Activated CD8-positive, alpha-beta memory T cell treated with anti-CD3 and anti-CD28 coated beads, Interleukin-2, amount 10 ng/mL, durations not matched to agents 7 days and 5 days (primary cell): ENCODE results near the gene GDPD3. TPM values are rescaled to one million over a fixed set of nuclear protein-coding genes. Genes with fewer than 3 reads are reported as not detected.

Source experiments
- ATAC-seq: fragments of 150-1000 bp; cut with Tn5 transposase; one replicate; pipeline ENCODE4 v1.10.0; 2021; ENCODE audit warnings: moderate library complexity
- CTCF ChIA-PET: fragments of 350-600 bp; sonication (Branson Sonifier 250); formaldehyde crosslinking; loops from one replicate; lab custom pipeline; 2021; ENCODE audit warnings: antibody characterized with exemption; lab: Charles Lee
- DNase-seq: peaks from one replicate; pipeline ENCODE4 v3.0.0-alpha.2; 2020
- H3K27ac Mint-ChIP-seq: one replicate; pipeline ENCODE4 v1.8.0; 2021; ENCODE audit warnings: mild to moderate bottlenecking, mixed read lengths
- H3K27me3 Mint-ChIP-seq: one replicate; pipeline ENCODE4 v1.8.0; 2021; ENCODE audit warnings: mixed read lengths
- H3K36me3 Mint-ChIP-seq: one replicate; pipeline ENCODE4 v1.8.0; 2021; ENCODE audit warnings: mild to moderate bottlenecking, mixed read lengths
- H3K4me1 Mint-ChIP-seq: one replicate; pipeline ENCODE4 v1.8.0; 2021; ENCODE audit warnings: mixed read lengths
- H3K4me3 Mint-ChIP-seq: one replicate; pipeline ENCODE4 v1.8.0; 2021; ENCODE audit warnings: mild to moderate bottlenecking, moderate library complexity, mixed read lengths
- H3K9me3 Mint-ChIP-seq: one replicate; pipeline ENCODE4 v1.8.0; 2022; ENCODE audit warnings: low read depth, mixed read lengths
- total RNA-seq, 2 experiments: library from RNA; stranded (reverse); gene quantifications; one replicate each; pipeline ENCODE4 v1.2.3, GENCODE V29; 2021

The GDPD3 gene
- total RNA-seq, 2 experiments from 2014 or later = 8.1 to 19.5 TPM

DNA sequence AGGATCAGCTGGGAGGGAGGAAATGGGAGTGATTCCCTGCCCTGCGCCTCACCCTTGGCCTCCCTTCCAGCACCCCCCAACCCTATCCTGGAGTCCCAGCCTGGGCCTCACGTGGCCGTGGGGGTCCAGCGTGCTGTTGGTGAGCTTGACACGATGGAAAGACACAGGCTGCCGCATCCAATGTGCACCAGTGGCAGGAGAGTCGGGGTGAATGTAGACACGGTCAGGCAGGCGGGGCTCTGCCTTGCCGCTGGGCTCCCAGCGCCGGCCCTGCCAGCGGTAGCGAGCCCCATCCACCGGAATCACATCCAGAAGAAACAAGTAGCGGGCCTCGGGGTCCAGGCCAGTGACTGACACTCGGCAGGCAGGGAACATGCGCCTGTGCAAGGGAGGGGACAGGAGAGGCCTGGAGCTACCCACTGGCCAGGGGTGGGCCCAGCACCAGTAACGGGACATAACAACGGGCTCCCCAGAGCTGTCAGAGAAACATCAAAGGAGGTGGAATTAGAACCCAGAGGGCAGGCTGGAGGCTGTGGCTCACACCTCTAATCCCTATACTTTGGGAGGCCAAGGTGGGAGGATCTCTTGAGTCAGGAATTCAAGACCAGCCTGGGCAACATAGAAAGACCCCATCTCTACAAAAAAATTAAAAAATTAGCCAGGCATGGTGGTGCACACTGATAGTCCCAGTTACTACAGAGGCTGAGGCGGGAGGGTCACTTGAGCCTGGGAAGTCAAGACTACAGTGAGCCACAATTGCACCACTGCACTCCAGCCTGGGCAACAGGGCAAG is 24.3 kb downstream of the GDPD3 start:
- no peaks in the 10 kb centered on the region for H3K9me3 Mint-ChIP-seq
- H3K4me1 Mint-ChIP-seq = peaks cover 33% of the 10 kb centered on the region
- peaks cover 12% of the 10 kb centered on the region for H3K36me3 Mint-ChIP-seq
- no peaks in the 10 kb centered on the region for H3K27me3 Mint-ChIP-seq
- no peak overlapping the region for H3K4me3 Mint-ChIP-seq
- ATAC-seq (no peak), DNase-seq (no peak)
- CTCF ChIA-PET = interaction anchor here (0.8 to 6.2 kb wide), 7 partner anchors 10 to 320 kb away, joined by 3 to 107 read pairs (median 38); partner anchors contain the start of genes ALDOA, GDPD3 and PPP4C
- no peak overlapping the region for H3K27ac Mint-ChIP-seq

DNA sequence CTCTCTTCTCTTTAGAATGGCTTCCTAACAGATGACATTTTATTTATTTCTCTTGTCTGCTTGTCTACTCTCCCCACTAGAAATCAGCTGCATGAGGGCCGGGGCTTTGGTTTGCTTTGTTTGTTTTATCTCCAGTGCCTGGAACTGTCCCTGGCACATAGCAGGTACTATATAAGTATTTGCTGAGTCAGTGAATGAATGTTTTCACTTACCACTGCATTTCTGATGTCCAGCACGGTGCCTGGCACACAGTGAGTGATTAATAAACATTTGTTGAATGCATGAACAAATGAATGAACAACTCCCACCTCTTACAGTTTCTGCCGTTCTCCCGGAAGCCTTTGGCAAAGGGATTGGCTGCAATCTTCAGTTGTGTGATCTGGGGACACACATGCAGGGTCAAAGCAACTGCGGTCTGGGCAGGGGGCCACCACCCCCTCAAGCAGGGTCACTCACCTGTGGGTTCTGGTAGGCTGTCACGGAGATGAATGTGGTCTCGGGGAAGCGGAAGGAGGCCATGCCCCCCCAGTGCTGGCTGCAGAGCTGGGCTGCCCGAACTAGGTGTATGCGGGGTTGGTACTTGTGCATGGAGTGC is 25.0 kb downstream of the GDPD3 start:
- CTCF ChIA-PET = interaction anchor here (4.8 to 5.4 kb wide), 2 partner anchors 9 to 14 kb away, joined by 22 to 82 read pairs; partner anchors contain the start of gene PPP4C
- H3K9me3 Mint-ChIP-seq = no peaks in the 10 kb centered on the region
- no peaks in the 10 kb centered on the region for H3K27me3 Mint-ChIP-seq
- peak overlapping the region; percentile 22 for H3K27ac Mint-ChIP-seq
- no peak overlapping the region for H3K4me3 Mint-ChIP-seq
- peaks cover 16% of the 10 kb centered on the region for H3K36me3 Mint-ChIP-seq
- ATAC-seq (no peak), DNase-seq (no peak)
- peaks cover 31% of the 10 kb centered on the region for H3K4me1 Mint-ChIP-seq

DNA sequence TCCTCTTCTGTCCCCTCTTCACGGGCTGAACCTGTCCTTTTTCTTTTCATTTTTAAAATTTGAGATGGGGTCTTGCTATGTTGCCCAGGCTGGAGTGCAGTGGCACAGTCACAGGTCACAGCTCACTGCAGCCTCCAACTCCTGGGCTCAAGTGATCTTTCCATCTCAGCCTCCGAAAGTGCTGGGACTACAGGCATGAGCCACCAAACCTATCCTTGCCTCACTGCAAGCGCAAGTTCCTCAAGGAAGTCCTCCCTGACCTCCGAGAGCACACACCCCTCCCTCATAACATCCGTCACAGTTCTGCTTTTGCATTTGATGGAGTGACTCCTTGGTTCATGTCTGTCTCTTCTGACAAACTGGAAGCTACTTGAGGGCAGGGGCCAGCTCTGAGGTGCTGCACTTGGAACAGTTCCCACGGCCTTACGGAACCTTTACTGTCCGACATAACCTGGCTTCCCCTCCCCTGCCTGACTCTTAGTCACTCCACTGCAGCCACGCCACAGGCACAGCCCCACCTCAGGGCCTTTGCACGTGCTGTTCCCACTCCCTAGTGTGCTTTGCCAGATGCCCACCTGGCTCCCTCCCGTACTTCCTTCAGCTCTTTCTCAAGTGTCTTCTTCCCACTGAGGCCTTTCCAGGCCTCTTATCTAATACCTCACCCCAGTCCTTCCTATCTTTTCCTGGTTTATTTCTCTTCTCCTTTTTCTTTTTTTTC is 26.0 kb downstream of the GDPD3 start:
- peaks cover 22% of the 10 kb centered on the region for H3K4me1 Mint-ChIP-seq
- H3K27me3 Mint-ChIP-seq = no peaks in the 10 kb centered on the region
- CTCF ChIA-PET = no interaction called here
- no peaks in the 10 kb centered on the region for H3K9me3 Mint-ChIP-seq
- no peak for DNase-seq
- peaks cover 22% of the 10 kb centered on the region for H3K36me3 Mint-ChIP-seq
- H3K27ac Mint-ChIP-seq = no peak overlapping the region
- ATAC-seq = no peak
- H3K4me3 Mint-ChIP-seq = no peak overlapping the region

GRCh38 chr16:30086291-30087140 is 26.8 kb downstream of the GDPD3 start:
- Mint-ChIP-seq H3K27me3 (no peaks in the 10 kb centered on the region), H3K27ac (no peak overlapping the region), H3K4me1 (peaks cover 17% of the 10 kb centered on the region), H3K36me3 (peaks cover 27% of the 10 kb centered on the region), H3K9me3 (no peaks in the 10 kb centered on the region), H3K4me3 (no peak overlapping the region)
- no peak for DNase-seq
- no peak for ATAC-seq
- CTCF ChIA-PET = no interaction called here

GRCh38 chr16:30085820-30086219 is 27.5 kb downstream of the GDPD3 start:
- Mint-ChIP-seq H3K4me1 (peaks cover 14% of the 10 kb centered on the region), H3K27ac (no peak overlapping the region), H3K36me3 (peaks cover 33% of the 10 kb centered on the region), H3K27me3 (no peaks in the 10 kb centered on the region), H3K4me3 (no peak overlapping the region), H3K9me3 (no peaks in the 10 kb centered on the region)
- DNase-seq (no peak), ATAC-seq (no peak)
- CTCF ChIA-PET = no interaction called here

- no peaks in the 10 kb centered on the region for H3K9me3 Mint-ChIP-seq
- ATAC-seq (no peak), DNase-seq (no peak)
- peaks cover 35% of the 10 kb centered on the region for H3K36me3 Mint-ChIP-seq
- H3K4me1 Mint-ChIP-seq = peaks cover 10% of the 10 kb centered on the region
- H3K27ac Mint-ChIP-seq = no peak overlapping the region
- no peak overlapping the region for H3K4me3 Mint-ChIP-seq
- no peaks in the 10 kb centered on the region for H3K27me3 Mint-ChIP-seq
- CTCF ChIA-PET = interaction anchor here (0.9 kb wide), 1 partner anchor 24 kb away, joined by 3 read pairs; no protein-coding TSS in a partner anchor
Observed at GRCh38 chr16:30085247-30085646, 28.1 kb downstream of the GDPD3 start.

- peaks cover 36% of the 10 kb centered on the region for H3K36me3 Mint-ChIP-seq
- ATAC-seq = no peak
- CTCF ChIA-PET = interaction anchor here (0.9 kb wide), 1 partner anchor 24 kb away, joined by 3 read pairs; no protein-coding TSS in a partner anchor
Observed at GRCh38 chr16:30084816-30085159, 28.5 kb downstream of the GDPD3 start.

GRCh38 chr16:30084096-30084815 is 29.1 kb downstream of the GDPD3 start:
- peaks cover 42% of the 10 kb centered on the region for H3K36me3 Mint-ChIP-seq
- CTCF ChIA-PET = interaction anchor here (0.9 kb wide), 1 partner anchor 23 kb away, joined by 3 read pairs; no protein-coding TSS in a partner anchor
- no peak for ATAC-seq

More at GRCh38 chr16:30084816-30085159, 28.5 kb downstream of the GDPD3 start:
- Mint-ChIP-seq H3K27ac (no peak overlapping the region), H3K4me1 (peaks cover 6% of the 10 kb centered on the region), H3K4me3 (no peak overlapping the region), H3K27me3 (no peaks in the 10 kb centered on the region), H3K9me3 (no peaks in the 10 kb centered on the region)
- DNase-seq = no peak

DNA sequence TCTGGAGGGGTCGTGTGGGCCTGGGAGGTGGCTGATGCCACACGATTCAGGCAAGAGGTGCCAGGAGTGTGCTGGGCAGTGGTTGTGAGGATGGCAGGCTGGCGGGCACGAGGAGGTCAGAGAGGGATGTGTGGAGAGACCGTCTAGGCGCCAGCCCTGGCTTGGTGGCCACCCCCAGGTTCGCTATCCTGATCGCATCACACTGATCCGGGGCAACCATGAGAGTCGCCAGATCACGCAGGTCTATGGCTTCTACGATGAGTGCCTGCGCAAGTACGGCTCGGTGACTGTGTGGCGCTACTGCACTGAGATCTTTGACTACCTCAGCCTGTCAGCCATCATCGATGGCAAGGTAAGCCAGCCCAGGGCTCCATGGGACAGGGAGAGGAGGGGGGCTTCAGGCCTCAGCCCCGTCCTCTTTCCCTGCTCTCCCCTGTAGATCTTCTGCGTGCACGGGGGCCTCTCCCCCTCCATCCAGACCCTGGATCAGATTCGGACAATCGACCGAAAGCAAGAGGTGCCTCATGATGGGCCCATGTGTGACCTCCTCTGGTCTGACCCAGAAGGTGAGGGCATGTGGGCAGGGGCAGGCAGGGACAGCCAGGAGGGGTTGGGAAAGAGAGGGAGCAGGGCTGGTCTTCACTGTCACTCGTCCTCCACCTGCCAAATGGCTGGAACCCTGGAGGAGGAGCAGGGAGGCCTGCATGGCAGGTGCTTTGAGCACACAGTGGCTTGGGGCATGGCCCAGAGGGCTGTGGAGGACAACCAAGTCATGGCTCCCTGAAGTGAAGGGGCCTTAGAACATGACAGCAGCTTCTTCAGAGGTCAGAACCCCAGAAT is 29.9 kb downstream of the GDPD3 start:
- ATAC-seq = no peak
- DNase-seq = no peak
- H3K9me3 Mint-ChIP-seq = no peaks in the 10 kb centered on the region
- CTCF ChIA-PET = interaction anchor here (7.5 kb wide), 1 partner anchor 8 kb away, joined by 82 read pairs; the partner anchor contains the start of gene TBX6
- H3K27me3 Mint-ChIP-seq = no peaks in the 10 kb centered on the region
- no peak overlapping the region for H3K4me3 Mint-ChIP-seq
- peaks cover 46% of the 10 kb centered on the region for H3K36me3 Mint-ChIP-seq
- H3K27ac Mint-ChIP-seq = no peak overlapping the region
- H3K4me1 Mint-ChIP-seq = peaks cover 6% of the 10 kb centered on the region

More at GRCh38 chr16:30084096-30084815, 29.1 kb downstream of the GDPD3 start:
- no peaks in the 10 kb centered on the region for H3K9me3 Mint-ChIP-seq
- H3K4me3 Mint-ChIP-seq = no peak overlapping the region
- no peak for DNase-seq
- no peaks in the 10 kb centered on the region for H3K27me3 Mint-ChIP-seq
- peaks cover 5% of the 10 kb centered on the region for H3K4me1 Mint-ChIP-seq
- peak overlapping the region; percentile 5 for H3K27ac Mint-ChIP-seq

- CTCF ChIA-PET = interaction anchor here (0.7 to 7.5 kb wide), 3 partner anchors 8 to 22 kb away, joined by 3 to 82 read pairs (median 3); partner anchors contain the start of genes ALDOA and TBX6
- Mint-ChIP-seq H3K9me3 (no peaks in the 10 kb centered on the region), H3K27me3 (no peaks in the 10 kb centered on the region), H3K36me3 (peaks cover 52% of the 10 kb centered on the region), H3K4me1 (peaks cover 15% of the 10 kb centered on the region), H3K27ac (no peak overlapping the region), H3K4me3 (no peak overlapping the region)
- DNase-seq = no peak
- no peak for ATAC-seq
Observed at GRCh38 chr16:30082545-30083090, 30.7 kb downstream of the GDPD3 start.

DNA sequence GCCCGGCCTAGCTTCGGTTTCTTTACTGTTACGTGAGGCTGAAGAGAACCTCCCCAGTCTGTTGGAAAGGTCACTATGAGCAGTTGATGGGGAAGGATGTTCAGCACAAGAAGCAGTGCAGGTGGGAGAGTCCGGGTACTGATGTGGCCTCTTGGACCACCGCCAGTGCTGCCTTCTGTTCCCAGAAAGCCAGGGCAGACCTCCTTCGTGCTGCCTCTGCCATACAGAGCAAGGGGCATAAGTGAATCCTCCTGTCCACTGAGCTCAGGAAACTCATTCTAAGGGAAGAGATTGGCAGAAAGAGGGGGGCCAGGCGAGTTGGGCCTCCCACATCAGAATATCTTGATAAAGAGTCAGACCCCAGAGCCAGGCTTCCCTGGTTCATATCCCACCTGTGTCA is 33.9 kb downstream of the GDPD3 start:
- no peaks in the 10 kb centered on the region for H3K9me3 Mint-ChIP-seq
- no peak overlapping the region for H3K27ac Mint-ChIP-seq
- ATAC-seq = no peak
- H3K36me3 Mint-ChIP-seq = peaks cover 56% of the 10 kb centered on the region
- no peak for DNase-seq
- CTCF ChIA-PET = interaction anchor here (0.9 to 7.5 kb wide), 4 partner anchors 12 to 33 kb away, joined by 3 to 82 read pairs (median 4); partner anchors contain the start of genes ALDOA and TBX6
- H3K4me3 Mint-ChIP-seq = no peak overlapping the region
- H3K27me3 Mint-ChIP-seq = no peaks in the 10 kb centered on the region
- H3K4me1 Mint-ChIP-seq = peaks cover 35% of the 10 kb centered on the region
